Thoracic aorta (tissue), 2 donors: ENCODE data around the gene AHSG. TPM values are rescaled to one million over a fixed set of nuclear protein-coding genes. Genes with fewer than 3 reads are reported as not detected.

Experiments used
- ATAC-seq: fragments of 150-250 bp; one replicate; pipeline ENCODE4 v1.8.0; 2017; ENCODE audit warnings: low read depth; ENCODE audit not compliant: insufficient number of reproducible peaks, low FRiP score
- DNase-seq: peaks from one replicate; pipeline ENCODE4 v3.0.0-alpha.2; 2020; ENCODE audit warnings: low spot score
- H3K27ac ChIP-seq, 2 donors: fragments of 200-600 bp; sonication (generic); 1 replicate in 1 of 2; 2 replicates in 1 of 2; pipeline ENCODE4 v1.5.1; 2016; ENCODE audit warnings: mild to moderate bottlenecking in 2 of 2, moderate library complexity in 2 of 2
- H3K27me3 ChIP-seq: fragments of 200-600 bp; sonication (generic); replicated peaks from 2 replicates; pipeline ENCODE4 v1.6.0; 2016; ENCODE audit warnings: mild to moderate bottlenecking; ENCODE audit not compliant: insufficient read depth
- H3K36me3 ChIP-seq: fragments of 200-600 bp; sonication (generic); one replicate; pipeline ENCODE4 v1.5.1; 2016
- H3K4me1 ChIP-seq, 2 donors: fragments of 200-600 bp; sonication (generic); 1 replicate in 1 of 2; 2 replicates in 1 of 2; pipeline versions ENCODE4 v1.5.1 to v1.6.0; 2016; ENCODE audit warnings: low read depth in 2 of 2, mild to moderate bottlenecking in 1 of 2; ENCODE audit not compliant: control insufficient read depth in 1 of 2
- H3K4me3 ChIP-seq: fragments of 200-600 bp; sonication (generic); 2 replicates; pipeline ENCODE4 v1.5.1; 2016; ENCODE audit warnings: mild to moderate bottlenecking
- H3K9me3 ChIP-seq: fragments of 200-600 bp; sonication (generic); 2 replicates; pipeline ENCODE4 v1.5.1; 2016
- total RNA-seq, 2 donors: library from RNA; depleted of rRNA; stranded (reverse); fragments of >200 nt; gene quantifications; one replicate each; pipeline versions ENCODE4 v1.1.0 to v1.2.3, GENCODE V29; 2016
- TF ChIP-seq, protein P1 (sequence below): fragments of 200-600 bp; sonication (generic); IDR thresholded peaks from one replicate; pipeline ENCODE4 v1.5.1; 2019; ENCODE audit warnings: antibody characterized with exemption

Gene AHSG
- total RNA-seq, 2 donors from 2014 or later = not detected

DNA sequence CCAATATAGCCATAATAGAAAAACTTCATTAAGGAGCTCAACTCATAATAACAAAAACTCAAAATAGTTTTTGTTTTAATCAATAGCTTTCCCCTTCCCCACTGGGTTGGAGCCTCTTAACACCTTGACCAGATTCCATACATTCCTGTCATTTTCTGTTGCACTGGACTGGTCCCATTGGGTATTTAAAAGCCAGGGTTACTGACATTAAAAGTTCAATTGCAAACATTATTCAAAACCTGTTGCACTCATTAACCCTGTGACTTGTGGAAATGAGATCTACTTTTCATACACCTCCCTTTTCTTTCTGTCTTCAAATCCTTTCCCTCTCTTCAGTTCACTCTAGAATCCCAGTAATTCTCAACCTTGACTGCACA lies 51.2 kb downstream of the AHSG start:
- no peaks in the 10 kb centered on the region for H3K36me3 ChIP-seq
- H3K27ac ChIP-seq = no peak overlapping the region
- ATAC-seq = no peak
- TF ChIP-seq, protein P1, sequence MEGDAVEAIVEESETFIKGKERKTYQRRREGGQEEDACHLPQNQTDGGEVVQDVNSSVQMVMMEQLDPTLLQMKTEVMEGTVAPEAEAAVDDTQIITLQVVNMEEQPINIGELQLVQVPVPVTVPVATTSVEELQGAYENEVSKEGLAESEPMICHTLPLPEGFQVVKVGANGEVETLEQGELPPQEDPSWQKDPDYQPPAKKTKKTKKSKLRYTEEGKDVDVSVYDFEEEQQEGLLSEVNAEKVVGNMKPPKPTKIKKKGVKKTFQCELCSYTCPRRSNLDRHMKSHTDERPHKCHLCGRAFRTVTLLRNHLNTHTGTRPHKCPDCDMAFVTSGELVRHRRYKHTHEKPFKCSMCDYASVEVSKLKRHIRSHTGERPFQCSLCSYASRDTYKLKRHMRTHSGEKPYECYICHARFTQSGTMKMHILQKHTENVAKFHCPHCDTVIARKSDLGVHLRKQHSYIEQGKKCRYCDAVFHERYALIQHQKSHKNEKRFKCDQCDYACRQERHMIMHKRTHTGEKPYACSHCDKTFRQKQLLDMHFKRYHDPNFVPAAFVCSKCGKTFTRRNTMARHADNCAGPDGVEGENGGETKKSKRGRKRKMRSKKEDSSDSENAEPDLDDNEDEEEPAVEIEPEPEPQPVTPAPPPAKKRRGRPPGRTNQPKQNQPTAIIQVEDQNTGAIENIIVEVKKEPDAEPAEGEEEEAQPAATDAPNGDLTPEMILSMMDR = no peak
- no peak overlapping the region for H3K4me3 ChIP-seq
- no peaks in the 10 kb centered on the region for H3K9me3 ChIP-seq
- no peaks in the 10 kb centered on the region for H3K27me3 ChIP-seq
- no peaks in the 10 kb centered on the region for H3K4me1 ChIP-seq
- DNase-seq = no peak

DNA sequence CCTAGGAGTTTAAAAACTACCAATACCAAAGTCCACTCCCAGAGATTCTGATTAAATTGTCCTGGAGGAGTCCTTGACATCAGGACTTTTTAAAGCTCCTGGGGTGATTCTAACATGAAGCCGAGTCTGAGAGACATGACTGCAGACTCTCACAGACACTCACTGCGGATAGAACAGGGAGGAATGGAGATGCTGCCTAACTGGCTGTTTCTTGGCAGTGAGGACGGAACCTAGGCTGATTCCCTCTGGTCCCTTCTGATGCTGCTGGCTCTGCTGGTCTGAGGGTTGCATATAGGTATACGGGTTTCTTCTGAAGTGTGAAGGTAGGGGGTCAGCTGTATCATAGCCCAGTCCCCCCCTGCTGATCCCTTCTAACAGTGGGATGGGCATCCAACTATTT lies 51.6 kb downstream of the AHSG start:
- no peaks in the 10 kb centered on the region for H3K27me3 ChIP-seq

DNA sequence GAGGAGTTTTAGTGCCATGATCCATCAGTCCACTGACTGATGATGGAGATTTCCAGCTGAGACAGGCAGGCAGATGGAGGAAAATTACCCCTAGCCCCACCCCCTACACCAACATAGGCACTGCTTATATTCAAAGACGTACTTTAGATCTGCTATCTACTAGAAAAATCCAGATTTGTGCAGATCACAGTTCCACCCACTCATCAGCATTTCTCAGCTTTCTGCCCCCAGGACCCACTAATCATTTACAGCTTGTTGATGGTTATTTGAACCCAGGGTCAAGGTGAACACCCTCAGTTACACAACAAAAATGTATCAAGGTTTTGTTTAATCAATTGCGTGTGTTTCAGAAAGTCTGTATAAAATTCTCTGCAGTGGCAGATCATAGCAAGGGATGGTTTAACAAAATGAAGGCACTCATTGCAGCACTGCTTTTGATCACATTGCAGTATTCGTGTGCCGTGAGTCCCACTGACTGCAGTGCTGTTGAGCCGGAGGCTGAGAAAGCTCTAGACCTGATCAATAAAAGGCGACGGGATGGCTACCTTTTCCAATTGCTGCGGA lies 52.8 kb downstream of the AHSG start, which contains the start of gene HRG:
Gene HRG (plus strand): TSS at position 390 of the 564 bp plus-strand sequence. CDS start 18 bp downstream, at position 408.
- TF ChIP-seq, protein P1 = no peak
- H3K27me3 ChIP-seq = no peaks in the 10 kb centered on the region
- no peaks in the 10 kb centered on the region for H3K36me3 ChIP-seq
- peaks cover 0 to 4% of the 10 kb centered on the region in 2 donors for H3K4me1 ChIP-seq
- no peaks in the 10 kb centered on the region for H3K9me3 ChIP-seq
- ATAC-seq = no peak
- H3K4me3 ChIP-seq = no peak within 1 kb of the TSS
- no peak within 1 kb of the TSS for H3K27ac ChIP-seq
- DNase-seq = no peak

More for the DNA sequence above, 51.6 kb downstream of the AHSG start:
- Histone ChIP-seq H3K27ac (no peak overlapping the region), H3K9me3 (no peaks in the 10 kb centered on the region), H3K4me1 (peaks cover 0 to 2% of the 10 kb centered on the region in 2 donors), H3K4me3 (no peak overlapping the region), H3K36me3 (no peaks in the 10 kb centered on the region)
- DNase-seq = no peak
- TF ChIP-seq, protein P1 = no peak
- no peak for ATAC-seq

DNA sequence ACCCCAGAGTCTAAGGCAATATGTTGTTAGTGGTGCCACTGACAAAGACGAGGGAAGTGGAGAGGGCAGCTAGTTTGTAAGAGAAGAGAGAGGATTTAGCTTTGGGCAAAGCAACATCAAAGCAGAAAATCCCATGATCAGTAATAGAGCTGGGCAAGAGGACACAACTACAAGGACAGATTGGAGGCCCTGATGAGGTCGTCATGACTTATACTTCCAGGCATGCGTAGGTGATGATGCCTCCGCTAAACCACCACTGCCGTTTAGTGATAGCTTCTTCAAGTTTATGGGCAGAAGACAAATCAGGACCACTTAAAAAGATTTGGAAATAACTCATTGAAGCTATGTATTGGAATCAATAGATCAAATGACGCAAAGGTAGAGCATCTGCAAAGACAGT lies 55.6 kb downstream of the AHSG start:
- DNase-seq (no peak), ATAC-seq (no peak)
- H3K4me3 ChIP-seq = no peak overlapping the region
- H3K9me3 ChIP-seq = no peaks in the 10 kb centered on the region
- H3K4me1 ChIP-seq = peaks cover 0 to 4% of the 10 kb centered on the region in 2 donors
- H3K36me3 ChIP-seq = no peaks in the 10 kb centered on the region
- TF ChIP-seq, protein P1 = no peak
- H3K27ac ChIP-seq = no peak overlapping the region
- no peaks in the 10 kb centered on the region for H3K27me3 ChIP-seq

DNA sequence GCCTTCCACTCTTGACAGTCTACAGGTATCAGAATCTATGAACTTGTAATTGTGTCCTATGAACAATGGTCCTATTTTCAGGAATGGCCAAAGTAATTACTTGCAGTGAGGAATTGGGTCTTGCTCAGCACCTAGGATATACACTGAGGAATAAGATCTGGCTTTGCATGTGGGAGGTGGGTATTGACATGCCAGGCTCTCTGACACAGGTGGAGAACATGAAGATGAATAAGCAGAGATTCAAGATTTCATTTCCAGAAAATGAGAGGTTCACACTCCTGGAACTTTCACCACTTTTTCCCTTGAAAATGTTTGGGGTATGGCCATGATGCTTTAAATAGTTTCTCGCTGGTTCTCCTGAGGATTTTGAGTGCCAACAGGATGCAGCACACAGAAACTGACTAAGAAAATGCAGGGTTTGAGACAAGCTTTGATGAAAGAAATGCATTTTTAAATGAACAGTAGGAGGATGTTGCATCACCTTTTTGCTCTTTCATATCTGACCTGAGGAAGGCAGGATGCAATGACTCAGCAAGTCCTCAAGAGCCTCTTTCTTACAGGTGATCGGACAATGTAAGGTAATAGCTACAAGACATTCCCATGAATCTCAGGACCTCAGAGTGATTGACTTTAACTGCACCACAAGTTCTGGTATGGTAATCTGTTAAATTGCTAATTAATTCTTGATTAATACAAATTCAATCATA lies 56.7 kb downstream of the AHSG start:
- ATAC-seq = no peak
- Histone ChIP-seq H3K4me3 (no peak overlapping the region), H3K27me3 (no peaks in the 10 kb centered on the region), H3K27ac (no peak overlapping the region), H3K4me1 (peaks cover 0 to 4% of the 10 kb centered on the region in 2 donors), H3K9me3 (no peaks in the 10 kb centered on the region), H3K36me3 (no peaks in the 10 kb centered on the region)
- TF ChIP-seq, protein P1 = no peak
- DNase-seq = no peak
